ENCODE measurements around the gene LIF.
A peak's percentile ranks its signal among the peaks of the same experiment; 100 is the strongest.
"Not testable (repeated sequence)": the region's sequence is repeated elsewhere in the genome, so short reads cannot be mapped to it uniquely, and the experiment has no call there.

The LIF gene

DNA sequence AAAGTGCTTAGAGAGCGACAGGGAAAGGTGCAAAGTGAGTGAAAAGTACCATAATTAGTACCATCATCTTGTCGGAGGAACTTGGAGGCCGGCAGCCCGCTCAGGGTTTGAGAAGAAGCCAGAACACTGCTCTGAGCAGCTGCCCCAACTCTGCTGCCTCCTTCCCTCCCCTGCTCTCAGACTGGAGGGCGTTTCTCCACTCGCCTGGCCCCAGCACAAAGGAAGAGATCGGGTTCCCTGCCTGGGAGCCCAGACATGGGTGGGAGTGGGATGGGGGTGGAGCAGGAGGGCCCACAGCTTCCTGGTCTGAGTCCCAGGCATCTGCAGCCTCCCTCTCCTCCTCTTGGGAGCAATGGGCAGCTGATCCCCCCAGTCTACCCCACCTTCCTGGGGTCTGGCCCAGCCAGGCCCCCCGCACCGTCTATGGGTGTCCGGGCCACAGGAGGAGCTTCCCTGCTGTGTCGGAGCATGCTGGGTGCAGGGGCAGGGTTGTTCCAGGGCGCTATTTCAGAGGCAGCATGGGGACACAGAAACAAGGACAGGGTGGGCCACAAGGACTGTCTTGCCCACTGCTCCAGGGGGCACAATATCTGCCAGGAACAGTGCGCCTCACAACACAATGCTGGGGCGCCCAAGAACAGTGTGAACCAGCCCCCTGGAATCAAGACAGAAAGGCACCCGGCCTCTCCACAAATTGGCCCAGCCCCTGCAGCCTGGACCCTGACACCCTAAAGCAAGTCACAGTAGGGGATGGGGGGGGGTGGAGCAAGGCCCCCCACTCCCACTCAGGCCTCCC is 4.8 kb downstream of the LIF start:
- no peak for DNase-seq (ENCODE audit: low read depth)

DNA sequence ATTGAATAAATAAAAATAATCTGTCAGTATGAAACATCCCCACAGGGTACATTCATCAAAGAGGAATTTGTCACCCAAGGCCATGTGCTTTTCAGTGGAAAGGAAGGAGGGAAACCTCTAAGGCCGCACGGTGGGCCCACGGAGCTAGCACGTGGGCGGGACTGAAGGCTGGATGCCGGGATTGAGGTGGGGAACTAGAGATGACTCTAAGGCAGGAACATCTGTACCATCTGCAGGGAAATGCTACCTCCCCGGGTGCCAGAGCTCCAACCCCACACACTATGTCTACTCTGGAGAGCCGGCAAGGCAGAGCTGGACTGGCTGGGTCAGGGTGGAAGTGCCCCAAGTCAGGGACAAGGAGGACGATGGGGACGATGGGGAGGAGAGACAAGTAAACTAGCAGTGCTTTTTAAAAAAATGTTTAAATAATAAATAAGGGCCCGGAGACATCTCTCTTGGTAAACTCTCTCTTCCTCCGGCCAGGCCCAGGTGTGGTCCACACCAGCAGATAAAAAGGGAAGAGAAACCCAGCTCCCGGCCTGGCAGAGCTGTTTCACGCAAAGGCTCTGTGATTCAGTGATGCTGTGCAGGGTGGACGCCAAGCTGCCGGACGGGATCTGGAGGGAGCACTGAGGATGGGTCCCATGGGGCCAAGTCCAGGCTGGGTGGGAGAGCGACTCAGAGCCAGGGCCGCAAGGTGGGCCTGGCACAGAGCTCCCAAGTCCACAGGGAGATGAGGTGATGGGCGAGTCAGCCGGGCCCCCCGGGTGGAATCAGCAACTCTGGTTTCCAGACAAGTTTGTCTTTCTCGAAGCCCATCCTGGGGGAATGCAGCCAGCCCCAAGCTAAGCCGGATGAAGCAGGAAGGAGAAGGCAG is 5.8 kb downstream of the LIF start:
- DNase-seq (ENCODE audit: low read depth) = no peak

DNA sequence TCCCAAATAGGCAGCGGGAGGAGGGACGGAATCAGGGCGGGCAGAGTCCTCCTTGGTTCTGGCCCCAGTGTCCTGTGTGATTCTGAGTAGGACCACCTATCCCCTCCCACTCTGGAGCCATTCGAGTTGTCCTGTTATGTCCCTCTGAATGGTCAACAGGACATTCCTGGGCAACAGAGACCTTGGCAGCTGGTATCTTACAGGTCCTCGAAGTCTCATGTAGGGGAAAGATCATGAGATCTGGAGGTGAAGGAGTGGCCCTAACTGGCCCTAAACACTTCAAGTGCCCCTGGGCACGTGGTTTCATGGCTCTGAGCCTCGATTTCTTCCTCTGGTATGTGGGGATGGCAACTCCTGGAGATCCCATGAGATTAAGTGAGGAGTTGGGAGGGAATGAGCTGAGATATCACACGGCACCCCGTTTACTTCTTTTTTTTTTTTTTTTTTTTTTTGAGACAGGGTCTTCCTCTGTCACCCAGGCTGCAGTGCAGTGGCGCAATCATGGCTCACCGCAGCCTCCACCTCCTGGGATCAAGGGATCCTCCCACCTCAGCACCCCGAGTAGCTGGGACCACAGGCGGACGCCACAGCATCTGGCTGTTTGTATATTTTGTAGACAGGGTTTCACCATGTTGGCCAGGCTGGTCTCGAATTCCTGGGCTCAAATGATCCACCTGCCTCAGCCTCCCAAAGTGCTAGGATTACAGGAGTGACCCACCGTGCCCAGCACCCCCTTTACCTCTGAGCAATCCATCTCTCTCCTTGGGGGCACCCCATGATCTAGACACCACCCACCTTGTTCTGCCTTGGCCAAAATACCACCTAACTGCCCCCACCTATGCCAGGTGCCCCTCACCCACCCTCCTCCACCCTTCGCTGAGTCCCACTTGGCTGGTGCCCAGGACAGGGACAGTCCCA is 6.8 kb downstream of the LIF start:
- DNase-seq (ENCODE audit: low read depth) = no peak

DNA sequence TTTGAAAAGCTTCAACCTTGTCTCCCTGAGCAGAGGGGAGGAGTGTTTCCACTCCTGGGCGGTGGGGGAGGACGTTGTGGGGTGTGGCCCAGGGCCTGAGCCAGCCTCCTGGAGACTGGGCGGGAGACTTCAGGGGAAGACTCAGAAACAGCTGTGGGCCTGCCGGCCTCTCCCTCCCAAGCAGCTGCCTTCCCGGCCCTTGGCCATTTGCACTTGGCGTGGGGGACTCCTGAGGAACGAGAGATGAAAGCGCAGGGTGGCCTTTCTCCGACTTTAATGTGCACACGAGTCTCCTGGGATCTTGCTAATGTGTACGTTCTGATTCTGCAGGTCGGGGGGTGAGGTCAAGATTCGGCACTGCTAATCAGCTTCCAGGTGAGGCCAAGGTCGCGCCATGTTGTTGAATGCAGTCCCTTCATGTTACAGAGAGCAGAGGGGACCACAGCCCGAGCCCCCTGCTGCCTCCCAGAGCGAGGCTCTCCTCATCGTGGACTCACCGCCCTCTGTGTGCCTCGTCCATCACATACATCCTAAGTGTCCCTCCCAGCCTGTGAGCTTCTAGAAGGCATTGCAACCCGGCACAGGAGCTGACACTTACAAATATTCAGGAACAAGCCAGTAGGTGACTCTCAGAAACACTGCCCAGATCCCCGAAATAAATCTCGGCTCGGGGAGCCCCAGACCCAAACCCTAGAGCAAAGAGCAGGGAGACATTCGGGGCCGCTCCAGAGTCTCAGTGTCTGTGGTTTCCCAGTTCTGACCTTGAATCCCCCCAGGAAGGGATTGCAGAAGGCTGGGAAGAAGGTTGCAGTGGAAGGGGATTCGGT is 7.7 kb downstream of the LIF start:
- no peak for DNase-seq (ENCODE audit: low read depth)

- DNase-seq (ENCODE audit: low read depth) = no peak
Measured at GRCh38 chr22:30238136-30238535, 8.4 kb downstream of the LIF start.

GRCh38 chr22:30236875-30237274 is 9.7 kb downstream of the LIF start:
- DNase-seq (ENCODE audit: low read depth) = no peak

GRCh38 chr22:30235687-30236170 is 10.8 kb downstream of the LIF start:
- DNase-seq (ENCODE audit: low read depth) = peak; percentile 5

- DNase-seq (ENCODE audit: low read depth) = no peak
Measured at GRCh38 chr22:30234786-30235470, 11.6 kb downstream of the LIF start.

GRCh38 chr22:30234325-30234724 is 12.2 kb downstream of the LIF start:
- not testable (repeated sequence) for DNase-seq (ENCODE audit: low read depth)

- DNase-seq (ENCODE audit: low read depth) = no peak
Measured at GRCh38 chr22:30233582-30233981, 13.0 kb downstream of the LIF start.

DNA sequence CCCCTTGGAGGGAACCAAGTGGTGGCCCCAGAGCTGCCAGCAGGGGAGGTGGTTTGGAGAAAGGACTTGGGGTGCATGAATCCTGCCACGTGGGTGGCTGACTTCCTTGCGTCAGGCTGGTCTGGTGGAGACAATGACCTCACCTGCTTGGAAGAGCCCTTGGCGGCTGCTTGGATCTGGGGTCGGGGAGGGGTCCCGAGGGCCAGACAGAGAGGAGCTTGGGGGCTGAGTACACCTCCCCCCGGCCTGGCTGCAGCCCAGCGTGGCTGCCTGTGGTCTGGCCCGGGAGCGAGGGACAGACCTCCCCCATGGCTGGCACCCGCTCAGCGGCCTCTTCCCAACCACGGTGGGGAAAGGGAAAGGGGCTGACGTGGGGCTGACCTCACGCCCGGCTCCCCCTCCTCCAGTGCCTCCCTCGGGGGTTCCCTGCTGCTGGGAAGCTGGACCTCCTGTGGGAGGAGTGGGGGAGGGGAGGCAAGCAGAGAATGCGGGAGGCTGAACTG is 13.8 kb downstream of the LIF start:
- DNase-seq (ENCODE audit: low read depth) = no peak

- no peak for DNase-seq (ENCODE audit: low read depth)
Measured at GRCh38 chr22:30230787-30231461, 15.6 kb downstream of the LIF start.

DNA sequence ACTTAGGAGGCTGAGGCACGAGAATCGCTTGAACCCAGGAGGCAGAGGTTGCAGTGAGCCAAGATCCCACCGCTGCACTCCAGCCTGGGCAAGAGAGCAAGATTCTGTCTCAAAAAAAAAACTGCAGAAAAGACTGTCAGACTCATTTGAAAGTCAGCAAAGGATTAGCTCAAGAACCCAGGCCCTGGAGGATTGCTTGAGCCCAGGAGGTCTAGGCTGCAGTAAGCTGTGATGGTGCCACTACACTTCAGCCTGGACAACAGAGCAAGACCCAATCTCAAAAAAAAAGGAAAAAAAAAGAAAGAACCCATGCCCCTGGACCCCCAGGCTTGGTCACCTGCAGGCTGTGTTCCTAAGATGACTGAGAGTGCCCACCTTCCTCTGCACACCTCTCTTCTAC is 16.2 kb downstream of the LIF start:
- no peak for DNase-seq (ENCODE audit: low read depth)

- peak; percentile 25 for DNase-seq (ENCODE audit: low read depth)
Measured at GRCh38 chr22:30228509-30229359, 17.8 kb downstream of the LIF start.

DNA sequence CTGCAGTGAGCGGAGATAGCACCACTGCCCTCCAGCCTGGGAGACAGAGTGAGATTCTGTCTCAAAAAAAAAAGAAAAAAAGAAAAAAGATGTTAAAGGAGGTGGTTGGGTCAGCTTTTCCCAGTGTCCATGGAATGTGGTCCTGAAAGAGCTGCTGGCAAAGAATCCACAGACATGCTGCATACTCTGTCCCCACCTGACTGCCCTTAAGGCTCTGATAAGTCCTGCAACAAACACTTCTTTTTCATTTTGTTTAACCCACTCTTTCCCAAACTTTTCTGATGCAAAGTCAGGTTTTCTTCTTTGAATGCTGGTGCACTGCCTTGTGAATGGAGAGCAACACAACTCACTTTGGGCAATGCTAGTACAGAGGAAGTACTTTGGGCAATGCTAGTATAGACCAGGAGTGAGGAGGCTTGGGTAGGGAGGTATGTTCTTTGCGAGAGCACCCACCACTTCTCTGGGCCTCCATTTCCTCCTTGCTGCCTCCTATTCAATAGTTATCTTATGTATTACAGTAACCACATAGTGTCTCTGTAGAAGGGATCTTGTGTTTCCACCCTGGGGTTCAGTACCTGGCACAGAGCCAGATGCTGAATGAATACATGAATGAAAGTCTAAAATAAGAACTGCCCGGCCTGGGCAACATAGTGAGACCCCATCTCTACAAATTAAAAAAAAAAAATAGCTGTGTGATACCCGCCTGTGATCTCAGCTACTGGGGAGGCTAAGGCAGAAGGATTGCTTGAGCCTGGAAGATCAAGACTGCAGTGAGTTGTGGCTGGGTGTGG is 18.9 kb downstream of the LIF start:
- DNase-seq (ENCODE audit: low read depth) = no peak

DNA sequence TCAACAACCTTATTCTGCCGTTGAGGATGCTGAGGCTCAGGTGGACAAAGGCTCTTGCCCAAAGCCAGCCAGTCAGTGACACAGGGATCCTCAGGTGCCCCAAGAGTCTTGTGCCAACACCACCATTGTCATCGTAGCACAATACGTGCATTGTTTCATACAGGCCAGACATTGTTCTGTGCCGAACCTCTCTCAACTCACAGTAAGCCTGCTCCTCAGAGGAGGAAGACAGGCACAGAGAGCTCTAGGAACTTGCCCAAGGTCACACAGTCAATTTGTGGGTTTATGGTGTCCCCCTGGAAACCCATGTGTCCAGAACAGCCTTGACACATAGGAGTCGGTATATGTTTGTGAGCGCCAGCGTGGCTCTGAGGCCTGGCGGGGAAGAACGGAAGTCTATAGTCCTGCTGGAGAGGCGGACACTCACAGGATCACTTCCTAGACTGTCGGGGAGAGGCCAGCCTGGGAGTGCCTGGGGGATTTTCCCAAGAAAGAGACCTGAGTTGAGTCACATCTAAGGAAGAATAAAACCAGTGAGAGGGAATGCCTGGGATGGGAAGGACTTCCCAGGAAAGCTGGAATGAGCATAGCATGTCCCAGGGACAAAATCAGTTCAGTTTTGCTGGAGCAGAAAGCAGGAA is 20.2 kb downstream of the LIF start:
- no peak for DNase-seq (ENCODE audit: low read depth)

DNA sequence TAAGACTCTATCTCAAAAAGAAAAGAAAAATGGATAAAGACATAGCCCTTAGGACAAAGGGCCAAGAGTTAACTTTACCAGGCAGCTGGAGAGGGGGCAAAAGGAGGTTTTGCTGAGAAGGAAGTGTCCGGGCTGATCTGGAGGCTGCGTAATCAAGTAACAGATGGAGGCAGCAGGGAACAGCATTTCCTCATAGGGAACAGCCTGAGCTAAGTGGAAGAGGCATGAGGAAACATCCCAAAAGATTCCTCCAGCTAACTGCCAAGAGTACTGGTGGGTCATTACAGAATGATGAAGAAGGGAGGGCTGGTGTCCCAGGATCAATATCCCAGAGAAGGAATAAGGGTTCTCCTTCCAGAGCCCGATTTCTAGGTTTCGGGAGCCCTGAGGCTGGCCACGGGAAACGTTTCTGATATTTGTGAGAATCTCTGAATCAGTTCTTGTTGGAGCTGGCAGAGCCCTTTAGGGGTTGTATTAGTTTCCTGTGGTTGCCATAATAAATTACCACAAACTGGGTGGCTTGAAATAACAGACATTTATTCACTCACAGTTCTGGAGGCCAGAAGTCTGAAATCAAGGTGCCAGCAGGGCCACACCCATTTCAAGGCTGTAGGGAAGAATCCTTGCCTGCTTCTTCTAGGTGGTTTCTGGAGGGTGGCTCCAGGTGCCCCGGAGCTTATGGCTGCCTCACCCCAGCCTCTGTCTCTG is 21.2 kb downstream of the LIF start:
- no peak for DNase-seq (ENCODE audit: low read depth)
